H4 (cell line): Measurements from ENCODE around the gene KRTAP21-3. TPM values are rescaled to one million over a fixed set of nuclear protein-coding genes. Genes with fewer than 3 reads are reported as not detected.

Experiments
- total RNA-seq: library from RNA; depleted of rRNA; stranded (reverse); fragments of >200 nt; shearing (Covaris generic); gene quantifications from 2 replicates; pipeline ENCODE4 v1.2.3, GENCODE V29; 2014; rRNA removed

Gene KRTAP21-3
- total RNA-seq, 1 experiment from 2014 or later: not detected

Other genes starting within 250 kb of the KRTAP21-3 start
- not detected in 2 replicates for gene KRTAP19-1, start 238.4 kb downstream of the KRTAP21-3 start, total RNA-seq
- not detected in 2 replicates for gene KRTAP19-2, start 231.3 kb downstream of the KRTAP21-3 start, total RNA-seq
- gene KRTAP19-3, start 226.8 kb downstream of the KRTAP21-3 start, total RNA-seq: not detected in 2 replicates
- gene KRTAP19-4, start 221.6 kb downstream of the KRTAP21-3 start, total RNA-seq: not detected in 2 replicates
- not detected in 2 replicates for gene KRTAP19-5, start 216.6 kb downstream of the KRTAP21-3 start, total RNA-seq
- not detected in 2 replicates for gene KRTAP19-6, start 176.9 kb downstream of the KRTAP21-3 start, total RNA-seq
- not detected in 2 replicates for gene KRTAP19-7, start 157.5 kb downstream of the KRTAP21-3 start, total RNA-seq
- not detected in 2 replicates for gene KRTAP22-2, start 128.4 kb downstream of the KRTAP21-3 start, total RNA-seq
- gene KRTAP6-3, start 126.3 kb downstream of the KRTAP21-3 start, total RNA-seq: not detected in 2 replicates
- gene KRTAP6-2, start 119.9 kb downstream of the KRTAP21-3 start, total RNA-seq: not detected in 2 replicates
- not detected in 2 replicates for gene KRTAP22-1, start 117.7 kb downstream of the KRTAP21-3 start, total RNA-seq
- not detected in 2 replicates for gene KRTAP6-1, start 104.8 kb downstream of the KRTAP21-3 start, total RNA-seq
- gene KRTAP20-1, start 102.4 kb downstream of the KRTAP21-3 start, total RNA-seq: not detected in 2 replicates
- gene KRTAP20-4, start 98.2 kb downstream of the KRTAP21-3 start, total RNA-seq: not detected in 2 replicates
- gene KRTAP20-2, start 83.6 kb downstream of the KRTAP21-3 start, total RNA-seq: not detected in 2 replicates
- not detected in 2 replicates for gene KRTAP20-3, start 75.9 kb downstream of the KRTAP21-3 start, total RNA-seq
- not detected in 2 replicates for gene KRTAP21-2, start 28.5 kb upstream of the KRTAP21-3 start, total RNA-seq
- gene KRTAP21-1, start 36.7 kb upstream of the KRTAP21-3 start, total RNA-seq: not detected in 2 replicates
- gene KRTAP8-1, start 94.5 kb upstream of the KRTAP21-3 start, total RNA-seq: not detected in 2 replicates
- not detected in 2 replicates for gene KRTAP7-1, start 111.0 kb upstream of the KRTAP21-3 start, total RNA-seq
- not detected in 2 replicates for gene KRTAP11-1, start 162.8 kb upstream of the KRTAP21-3 start, total RNA-seq